GM18858 (cell line): ENCODE results near the gene CDH23.
A peak's percentile ranks its signal among the peaks of the same experiment; 100 is the strongest.

Experiments
- ATAC-seq: cut with Tn5 transposase; IDR thresholded peaks from one replicate; pipeline ENCODE4 v1.9.1; 2021; ENCODE audit not compliant: unreplicated experiment

Gene CDH23

DNA sequence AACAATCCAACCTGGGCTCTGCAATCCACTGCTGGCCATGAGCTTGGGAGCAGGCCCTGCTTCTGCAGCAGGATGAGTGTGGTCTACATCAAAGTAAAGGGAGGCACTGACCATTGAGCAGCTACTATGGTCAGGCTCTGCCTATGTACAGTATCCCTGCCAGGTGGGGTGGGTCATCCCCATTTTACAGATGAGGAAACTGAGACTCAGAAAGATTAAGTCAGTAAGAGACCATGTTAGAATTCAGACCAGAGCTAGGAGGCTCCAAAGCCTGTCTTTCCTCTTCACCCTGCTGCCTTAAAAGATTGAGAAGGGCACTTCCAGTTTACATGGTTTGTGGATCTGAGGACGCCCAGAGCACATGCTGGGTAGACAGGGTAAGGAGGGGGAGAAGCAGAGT, 27.1 kb upstream of the CDH23 start:
- no peak for ATAC-seq

DNA sequence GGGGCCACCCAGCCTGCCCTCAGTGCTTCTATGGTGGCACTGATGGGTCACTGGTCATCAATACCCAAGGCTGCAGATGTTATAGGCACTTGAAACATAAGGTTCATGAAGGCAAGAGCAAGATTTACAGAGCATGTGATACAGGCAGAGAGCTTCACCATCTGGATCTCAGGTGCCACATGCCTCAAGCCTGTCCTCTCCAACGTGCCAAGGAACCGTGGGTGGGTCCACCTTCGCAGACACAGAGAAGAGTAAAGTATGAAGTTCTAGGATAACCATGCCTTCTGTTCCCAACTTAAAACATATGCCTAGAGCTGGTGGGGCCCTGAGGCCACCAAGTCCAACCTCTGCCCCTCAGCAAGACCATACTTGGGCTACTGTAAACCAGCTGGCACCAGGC, 26.7 kb upstream of the CDH23 start:
- no peak for ATAC-seq

DNA sequence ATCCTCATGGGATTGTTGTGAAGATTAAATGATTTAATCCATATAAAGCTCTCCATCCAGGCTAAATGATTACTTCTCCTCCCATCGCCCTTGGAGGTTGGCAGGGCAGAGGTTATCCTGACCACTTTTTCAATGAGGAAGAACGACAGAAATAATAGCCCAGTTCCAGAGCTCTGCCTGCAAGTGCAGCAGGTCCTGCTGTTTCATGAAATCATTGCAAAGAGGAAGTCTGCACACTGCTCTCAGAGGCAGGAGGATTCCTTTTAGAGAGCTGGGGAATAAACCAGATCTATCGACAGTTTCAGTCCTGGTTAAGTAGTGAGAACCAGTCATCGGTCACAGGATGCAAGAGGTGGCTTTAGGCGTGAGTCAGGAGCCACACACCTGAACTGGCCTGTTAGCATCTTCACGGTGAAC, 25.0 kb upstream of the CDH23 start:
- ATAC-seq = peak; percentile 37

DNA sequence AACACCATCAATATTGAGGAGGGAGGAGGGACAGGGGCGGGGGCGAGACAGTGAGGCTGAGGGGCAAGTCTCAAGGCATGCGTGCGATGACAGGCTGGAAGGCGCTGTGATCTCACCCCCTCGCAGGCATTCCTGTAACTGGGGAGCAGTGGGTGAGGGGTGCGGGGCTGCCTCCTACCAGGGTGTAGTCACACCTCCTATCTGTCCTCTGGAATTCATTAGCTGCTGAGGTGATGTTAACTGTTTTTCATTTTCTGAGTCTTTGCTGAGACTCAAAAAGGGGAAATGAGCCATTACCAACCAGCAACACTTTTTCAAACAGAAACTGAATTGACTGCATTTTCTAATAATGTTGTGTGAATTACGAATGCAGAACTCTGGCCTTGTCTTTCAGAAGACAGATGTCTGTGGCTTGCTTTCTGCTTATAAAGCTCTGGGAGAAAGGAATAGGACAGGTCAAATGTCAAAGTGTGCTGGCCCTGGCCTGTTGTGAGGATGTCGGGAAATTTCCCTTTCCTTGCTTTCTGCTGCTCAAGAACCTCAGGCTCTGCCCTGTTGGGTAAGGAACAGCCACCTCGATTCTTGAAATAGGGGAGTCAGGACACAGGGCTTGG, 23.7 kb upstream of the CDH23 start:
- peak; percentile 57 for ATAC-seq

DNA sequence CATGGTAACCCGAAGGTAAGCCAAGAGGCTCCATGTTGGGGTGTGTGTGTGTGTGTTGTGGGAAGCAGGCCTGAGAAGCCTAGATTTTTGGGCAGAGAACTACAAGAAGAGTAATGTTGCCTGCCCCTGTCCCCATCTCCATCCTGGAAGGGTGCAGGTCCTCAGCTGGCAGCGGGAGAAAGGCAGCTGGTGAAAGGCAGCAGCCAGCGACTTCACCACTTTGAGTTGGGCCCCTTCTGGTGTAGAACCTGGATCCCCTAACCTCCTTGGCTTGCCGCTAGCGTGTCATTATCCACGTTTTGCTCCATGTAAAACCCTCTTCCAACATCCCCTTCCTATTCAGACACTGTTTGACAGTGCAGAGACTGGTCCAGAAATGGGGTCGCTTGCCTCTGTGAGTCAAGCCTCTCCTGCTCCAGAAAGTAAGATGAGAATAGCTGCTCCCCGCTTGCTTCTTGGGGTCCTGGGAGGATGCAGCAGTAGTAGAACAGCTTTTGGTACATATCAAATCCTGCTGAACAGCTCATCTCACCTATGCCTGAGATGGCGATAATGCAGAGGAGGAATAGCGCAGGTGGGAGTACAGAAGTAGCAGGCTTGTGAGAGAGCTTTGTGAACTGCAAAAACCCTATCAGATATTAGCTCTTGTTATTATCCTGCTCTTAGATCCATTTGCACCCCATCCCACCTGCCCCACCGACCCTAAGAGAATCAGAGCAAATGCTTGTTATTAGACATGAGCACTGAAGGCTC, 22.1 kb upstream of the CDH23 start:
- ATAC-seq = no peak

DNA sequence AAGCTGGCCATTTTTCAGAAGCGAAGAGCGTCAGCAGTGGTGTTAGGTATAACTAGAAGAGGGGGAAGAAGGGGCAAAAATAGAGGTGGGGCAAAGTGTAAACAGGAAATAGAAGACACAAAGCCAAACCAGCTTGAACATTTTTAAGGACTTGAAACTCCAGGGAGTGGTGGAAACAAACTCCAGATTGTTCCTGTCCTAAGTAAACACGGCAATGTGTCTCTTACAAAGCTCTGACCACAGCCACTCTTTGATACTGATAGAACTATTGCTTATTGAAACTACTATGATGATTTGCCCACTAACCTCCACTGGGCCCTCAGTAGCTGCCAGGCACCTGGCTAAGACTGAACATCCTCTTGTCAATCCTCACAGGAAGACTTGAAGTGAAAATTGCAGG, 20.8 kb upstream of the CDH23 start:
- no peak for ATAC-seq

DNA sequence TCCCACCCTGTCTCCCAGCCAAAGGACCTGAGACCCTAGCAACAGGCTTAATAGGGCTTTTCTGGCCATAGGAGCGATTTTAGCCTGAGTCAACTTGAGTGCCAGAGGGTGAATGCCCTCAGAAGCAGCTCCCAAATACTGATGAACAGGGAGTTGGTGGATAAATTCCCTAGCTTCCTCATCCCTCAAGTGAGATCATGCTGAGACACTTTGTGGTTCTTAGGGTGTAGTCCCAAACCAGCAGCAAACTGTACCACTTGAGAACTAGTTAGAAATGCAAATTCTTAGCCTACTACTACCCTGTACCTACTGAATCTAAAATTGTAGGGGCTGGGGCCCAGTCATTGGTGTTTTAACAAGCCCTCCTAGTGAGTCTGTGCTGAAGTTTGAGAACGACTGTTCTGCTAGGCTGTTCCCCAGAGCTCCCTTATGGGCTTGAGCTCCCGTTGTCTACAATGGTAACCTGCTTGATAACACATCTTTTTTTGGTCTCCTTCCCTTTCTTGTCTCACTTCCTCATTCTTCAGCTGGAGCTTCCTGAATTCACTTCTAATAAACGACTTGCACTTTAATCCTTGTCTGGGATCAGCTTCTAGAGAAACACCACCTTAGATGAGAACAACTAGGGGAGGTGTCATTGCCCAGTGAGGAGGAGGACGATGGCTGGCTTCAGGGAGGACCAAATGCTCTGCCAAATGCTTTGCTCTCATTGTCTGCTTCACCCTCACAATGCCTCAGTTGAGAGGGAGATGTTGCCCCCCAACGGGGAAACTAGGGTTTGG, 18.2 kb upstream of the CDH23 start:
- ATAC-seq = no peak

DNA sequence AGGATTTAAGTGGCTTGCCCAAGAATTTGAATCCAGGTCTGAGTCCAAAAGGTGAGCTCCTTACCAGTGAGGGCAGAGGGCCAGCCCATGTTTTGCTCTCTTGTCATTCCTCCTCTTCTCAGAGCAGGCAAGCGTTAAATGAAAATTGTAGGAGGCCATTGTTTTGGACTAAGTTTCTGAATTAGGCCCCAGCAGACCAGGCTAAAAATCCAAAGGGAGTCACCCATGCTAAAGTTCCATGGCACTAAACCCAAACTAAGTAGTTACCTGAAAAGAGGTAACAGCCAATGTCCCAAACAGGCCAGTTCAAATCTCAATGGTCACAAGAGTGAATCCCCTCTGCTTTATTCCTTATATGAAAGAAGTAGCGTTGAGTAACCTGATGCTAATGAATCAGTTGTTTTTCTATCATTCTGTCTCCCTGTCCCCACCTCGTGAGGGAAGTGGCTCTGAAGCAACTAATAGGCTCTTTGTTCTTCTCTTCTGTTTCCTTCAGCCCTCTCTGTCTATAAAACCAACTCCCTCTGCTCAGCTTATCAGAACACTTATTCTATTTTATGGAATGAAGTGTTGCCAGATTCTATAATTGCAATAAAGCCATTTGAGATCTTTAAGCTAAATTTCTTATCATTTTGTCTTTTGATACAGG, 17.5 kb upstream of the CDH23 start:
- no peak for ATAC-seq

DNA sequence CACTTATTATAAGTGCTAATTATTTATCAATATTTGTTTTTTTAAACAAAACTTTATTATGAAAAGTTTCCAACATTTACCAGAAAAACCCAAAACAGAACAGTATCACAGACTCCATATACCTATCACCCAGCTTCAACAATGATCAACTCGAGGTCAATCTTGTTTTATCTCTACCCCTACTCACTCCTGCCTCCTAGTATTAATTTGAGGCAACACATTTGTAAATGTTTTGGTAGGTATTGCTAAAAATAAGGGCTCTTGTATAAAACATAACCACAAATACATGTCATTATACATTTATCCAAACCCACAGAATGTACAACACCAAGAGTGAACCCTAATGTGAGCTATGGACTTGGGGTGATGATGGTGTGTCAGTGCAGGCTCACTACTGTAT, 15.9 kb upstream of the CDH23 start:
- ATAC-seq = no peak

DNA sequence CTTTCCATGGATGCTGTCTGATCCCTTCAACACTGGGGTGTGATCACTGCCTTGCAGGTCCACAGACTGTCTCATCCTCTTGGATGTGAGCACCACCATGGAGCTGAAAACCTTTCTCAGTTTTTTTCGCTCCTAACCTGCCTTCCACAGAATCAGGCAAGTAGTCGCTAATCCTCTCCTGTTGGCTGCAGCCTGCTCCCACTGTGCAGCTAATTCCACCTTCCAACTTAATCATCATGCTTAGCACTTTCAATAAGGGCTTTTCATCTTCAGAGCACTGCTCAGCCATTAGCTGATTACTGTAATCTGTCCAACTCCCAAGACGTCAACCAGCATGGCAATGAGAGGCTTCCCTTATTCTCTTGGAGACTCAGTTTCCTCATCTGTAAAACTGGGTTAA, 15.1 kb upstream of the CDH23 start:
- no peak for ATAC-seq

DNA sequence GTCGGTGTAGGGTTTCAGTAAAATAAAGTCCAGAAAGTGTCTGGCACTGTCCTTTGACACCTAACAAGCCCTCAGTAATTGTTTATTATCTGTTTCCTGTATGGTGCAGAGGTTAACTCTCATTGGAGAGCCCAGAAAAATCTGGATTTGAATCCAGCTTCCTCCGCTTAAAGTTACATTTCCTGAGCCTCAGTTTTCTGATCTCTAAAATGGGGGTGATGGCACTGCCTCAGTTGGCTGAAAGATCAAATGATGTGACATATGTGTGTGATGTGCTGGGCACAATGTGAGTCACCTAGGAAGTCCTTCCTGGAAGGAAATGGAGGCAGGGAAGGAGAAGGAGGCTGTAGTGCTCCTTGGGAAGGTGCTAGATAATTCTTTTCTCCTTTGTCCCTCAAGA, 14.7 kb upstream of the CDH23 start:
- ATAC-seq = no peak

DNA sequence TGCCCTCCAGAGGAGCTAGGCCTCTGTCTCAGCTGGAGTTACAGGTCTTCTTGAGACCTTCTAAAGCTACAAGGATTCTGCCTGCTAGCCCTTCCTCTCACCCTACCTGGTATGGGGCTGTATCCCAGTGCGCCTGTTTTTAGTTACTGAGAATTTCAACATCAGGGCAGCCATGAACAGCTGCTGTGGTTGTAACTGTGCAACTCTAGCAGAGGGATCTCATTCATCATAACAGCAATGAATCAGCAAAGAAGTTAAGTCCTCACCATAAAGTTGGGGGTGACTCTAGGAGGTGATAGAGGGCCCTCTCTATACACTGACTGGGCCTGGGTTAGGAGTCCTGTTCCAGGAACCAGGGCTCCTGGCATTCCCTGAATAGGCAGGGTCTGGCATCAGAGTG, 14.0 kb upstream of the CDH23 start:
- ATAC-seq = no peak

DNA sequence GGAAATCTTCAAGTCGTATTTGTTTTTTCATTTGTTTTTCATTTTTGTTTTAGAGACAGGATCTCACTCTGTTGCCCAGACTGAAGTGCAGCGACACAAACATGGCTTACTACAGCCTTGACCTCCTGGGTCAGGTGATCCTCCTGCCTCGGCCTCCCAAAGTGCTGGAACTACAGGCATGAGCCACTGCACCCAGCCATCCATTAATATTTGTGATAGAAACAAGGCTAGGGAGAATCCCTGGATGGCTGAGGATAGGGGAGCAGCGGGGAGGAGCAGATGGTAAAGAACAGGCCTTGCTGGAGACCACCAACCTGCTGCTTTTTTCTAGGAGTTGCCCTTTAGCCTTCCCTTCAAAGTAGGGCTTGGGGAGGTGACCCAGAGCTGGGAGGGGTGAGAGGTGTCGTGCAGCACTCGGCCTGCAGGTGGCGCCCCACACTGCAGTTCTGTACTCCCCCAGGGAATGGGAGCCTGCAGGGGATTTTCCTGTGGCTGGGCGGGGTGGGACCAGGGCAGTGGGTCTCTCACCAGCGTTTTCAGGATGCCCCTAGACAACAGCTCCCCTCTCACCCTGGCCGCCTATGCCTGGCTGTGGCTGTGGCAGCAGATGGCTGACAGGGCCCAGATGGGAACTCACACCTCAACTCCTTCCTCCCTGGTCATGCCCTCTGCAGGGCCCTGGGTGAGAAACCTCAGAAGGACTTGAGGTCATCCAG, 12.6 kb upstream of the CDH23 start:
- ATAC-seq = no peak

DNA sequence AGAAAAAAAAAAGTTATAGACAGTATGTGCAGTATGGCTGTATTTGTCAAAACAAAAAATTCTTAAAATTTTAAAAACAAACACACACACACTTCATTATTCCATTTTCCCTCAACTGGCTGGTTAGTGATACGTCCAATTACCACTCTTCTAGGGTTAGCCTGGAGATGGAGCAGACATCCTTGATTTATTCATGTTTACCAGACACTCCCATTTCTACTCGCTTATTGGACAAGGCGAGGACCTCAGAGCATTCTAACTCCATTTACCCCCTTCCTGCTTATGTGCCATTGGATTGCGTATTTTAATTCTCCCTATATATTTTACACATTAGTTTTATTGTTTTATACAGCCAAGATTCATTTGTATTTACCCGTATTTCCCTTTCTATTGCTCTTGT, 8.5 kb upstream of the CDH23 start:
- no peak for ATAC-seq

DNA sequence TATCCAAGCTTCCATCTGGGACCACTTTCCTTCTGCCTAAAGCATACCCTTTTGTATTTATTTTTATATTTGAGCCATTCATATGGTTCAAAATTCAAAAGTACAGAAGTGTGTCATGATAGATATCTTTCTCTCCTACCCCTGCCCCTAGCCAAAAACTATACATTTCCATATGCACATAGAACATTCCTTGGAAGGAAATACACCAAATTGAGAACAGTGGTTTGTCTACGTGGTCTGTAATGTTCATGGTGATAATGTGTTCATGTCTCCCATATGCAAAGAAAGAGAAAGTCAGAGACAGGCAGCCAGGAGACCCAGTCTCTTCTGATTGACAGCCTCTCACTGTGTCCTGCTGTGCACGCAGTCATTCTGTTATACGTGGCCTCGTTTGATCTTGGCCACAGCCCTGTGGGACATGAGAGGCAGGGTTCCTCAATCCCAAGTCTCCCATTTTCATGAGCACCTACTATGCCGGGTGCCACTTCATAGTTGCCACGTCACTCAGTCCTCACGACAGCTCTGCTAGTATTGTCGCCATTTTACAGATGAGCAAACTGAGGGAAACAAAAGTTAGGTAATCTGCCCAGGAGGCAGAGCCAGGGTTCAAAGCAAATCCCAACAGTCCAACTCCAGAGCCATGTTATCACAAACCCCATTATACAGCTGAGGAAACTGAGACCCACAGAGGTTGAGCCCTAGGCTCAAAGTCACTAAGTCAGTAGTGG, 8.0 kb upstream of the CDH23 start:
- no peak for ATAC-seq

DNA sequence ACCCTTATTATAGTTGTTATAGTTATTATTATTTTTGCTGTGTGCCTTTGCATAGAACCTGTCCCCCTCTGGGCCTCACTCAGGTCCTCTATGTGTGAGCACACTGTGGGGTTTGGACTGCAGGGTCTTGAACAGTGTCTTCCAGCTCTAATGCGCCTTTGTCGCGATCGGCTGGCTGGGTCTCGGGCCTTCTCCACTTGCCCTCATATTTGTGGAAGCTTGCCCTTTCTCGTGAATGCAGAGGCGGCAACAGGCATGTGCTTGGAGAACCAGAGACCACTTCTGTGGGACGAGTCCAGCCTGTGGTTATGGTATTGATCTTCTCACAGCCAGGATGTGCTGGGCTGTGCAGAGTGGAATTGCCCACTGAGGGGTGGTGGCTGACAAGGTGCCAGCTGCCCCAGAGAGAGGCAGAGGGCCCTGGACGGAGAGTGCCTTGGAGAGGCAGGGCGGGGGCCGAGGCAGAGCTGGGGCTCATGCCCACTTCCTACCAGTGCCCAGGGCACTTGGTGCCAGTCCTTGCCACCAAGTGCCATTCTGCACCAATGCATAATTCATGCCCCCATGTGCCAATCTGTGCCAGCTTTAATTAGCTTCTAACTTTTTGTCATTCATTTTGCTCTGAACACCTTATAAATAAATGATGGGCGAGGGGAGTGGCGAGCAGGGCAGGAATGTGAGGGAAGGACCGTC, 6.8 kb upstream of the CDH23 start:
- no peak for ATAC-seq

DNA sequence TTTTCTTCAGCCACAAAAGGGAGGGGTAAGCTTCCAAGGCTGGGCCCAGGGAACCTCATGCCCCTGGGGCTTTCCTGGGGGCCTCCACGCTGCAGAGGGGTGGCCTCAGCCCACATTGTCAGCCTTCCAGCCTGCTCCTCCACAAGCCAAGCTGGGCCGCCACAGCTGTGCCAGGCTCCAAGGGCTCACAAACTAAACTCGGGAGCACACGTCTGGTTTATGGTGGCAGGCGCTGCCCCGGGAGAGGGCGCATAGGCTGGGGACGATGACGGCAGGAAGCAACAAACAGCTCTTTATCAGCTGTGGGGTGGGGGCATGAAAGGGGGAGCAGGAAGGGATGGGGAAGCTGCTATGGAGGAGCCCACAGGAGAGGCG, 6.3 kb upstream of the CDH23 start:
- ATAC-seq = no peak

DNA sequence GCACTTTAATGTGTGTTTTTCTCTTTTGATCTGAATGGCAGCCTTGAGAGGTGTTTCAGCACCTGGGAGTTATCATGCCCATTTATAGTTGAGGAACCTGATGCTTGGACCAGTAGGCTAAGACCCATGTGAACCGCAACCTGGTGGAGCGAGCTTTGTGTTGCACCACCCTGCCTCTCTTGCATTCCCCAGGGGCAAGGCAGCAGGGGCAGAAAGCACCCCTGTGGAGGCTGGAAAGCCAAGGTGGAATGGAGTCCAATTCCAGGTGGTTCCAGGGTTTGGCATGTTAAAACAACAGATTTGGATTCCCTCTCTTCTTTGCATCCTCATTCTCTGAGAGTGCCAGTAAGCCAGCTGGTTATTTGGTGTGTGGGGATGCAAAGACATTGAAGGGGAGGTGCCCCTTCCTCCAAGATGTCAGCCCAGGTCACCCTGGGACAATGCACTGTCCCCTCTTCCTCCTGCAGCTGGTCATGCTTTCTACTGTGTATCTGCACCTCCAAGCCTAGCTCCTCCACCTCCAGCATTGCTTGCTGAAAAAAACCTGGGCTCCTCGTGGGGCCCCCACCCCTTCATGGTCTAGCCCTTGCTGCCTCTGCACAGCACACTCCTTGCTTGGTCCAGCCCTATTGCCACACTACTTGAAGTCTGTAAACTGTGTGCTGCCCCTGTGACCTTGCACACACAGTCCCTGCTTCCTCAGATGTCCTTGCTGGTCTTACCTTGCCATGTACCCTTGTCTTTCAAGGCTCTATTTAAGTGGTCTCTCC, 5.6 kb upstream of the CDH23 start:
- no peak for ATAC-seq

DNA sequence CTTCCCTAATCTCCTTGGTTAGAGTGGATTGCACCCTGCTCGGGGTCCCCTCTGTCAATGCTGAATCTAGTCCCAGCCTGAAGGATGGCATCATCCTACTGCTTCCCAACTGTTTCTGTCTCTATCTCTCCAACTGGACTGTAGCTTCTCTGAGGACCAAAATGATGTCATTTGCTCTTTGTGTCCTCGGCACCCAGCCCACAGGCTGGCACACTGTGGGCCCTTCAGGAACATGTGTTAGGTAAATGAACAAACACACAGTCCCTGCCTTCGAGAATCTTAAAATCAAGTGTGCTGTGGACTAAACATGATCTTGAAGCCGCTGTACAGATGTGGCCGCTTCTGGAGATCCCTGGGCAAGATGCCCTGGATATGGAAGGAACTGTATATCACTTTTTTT, 5.0 kb upstream of the CDH23 start:
- no peak for ATAC-seq
